K562 (cell line): ENCODE results near the gene UPK2. TPM values are rescaled to one million over a fixed set of nuclear protein-coding genes. Genes with fewer than 3 reads are reported as not detected.

Experiments
- ATAC-seq: fragments of 200-7000 bp; cut with Tn5 transposase; 3 replicates; pipeline ENCODE4 v1.9.1; 2020; ENCODE audit warnings: moderate library complexity
- BruUV-seq: library from RNA; stranded (reverse); fragments of 400-500 nt; replicated peaks from 2 replicates; lab custom pipeline; 2021; lab: Mats Ljungman, UMichigan
- CTCF ChIA-PET: fragments of 300-600 bp; formaldehyde crosslinking; extraction: SDS; loops from one replicate; lab custom pipeline; 2021; ENCODE audit warnings: low intra/inter-chr PET ratio; lab: Yijun Ruan, JAX
- POLR2A ChIA-PET: fragments of 300-600, 350-650 bp; sonication (Branson Sonifier 250); formaldehyde crosslinking; extraction: SDS; loops from one replicate; lab custom pipeline; 2021; ENCODE audit warnings: antibody characterized with exemption, inconsistent platforms; lab: Yijun Ruan, JAX
- DNase-seq, 4 experiments: peaks; one replicate each; pipeline versions ENCODE4 v3.0.0 to v3.0.0-alpha.2; 2011 to 2018; ENCODE audit warnings: low spot score in 3 of 4, mixed read lengths in 3 of 4; ENCODE audit errors: extremely low read depth in 1 of 4
- FAIRE-seq: peaks from 2 replicates; lab custom pipeline; 2011; peaks lifted over from hg19 to GRCh38; lab: Jason Lieb, UNC
- H2AFZ ChIP-seq: 2 replicates; pipeline ENCODE4 v1.6.0; 2011; ENCODE audit warnings: low read depth, low read length, control low read depth, inconsistent platforms
- H3K27ac ChIP-seq: fragments of 200-600 bp; 3 replicates; pipeline ENCODE4 v1.8.0; 2011; ENCODE audit warnings: low read depth, mild to moderate bottlenecking, control low read depth, inconsistent platforms, low read length, moderate library complexity, mixed read lengths; ENCODE audit errors: extremely low read depth
- H3K27me3 ChIP-seq, 2 experiments: fragments of 300-600 bp in 1 of 2; 2 replicates in 1 of 2; 3 replicates in 1 of 2; pipeline versions ENCODE4 v1.6.0 to v1.8.0; 2011; ENCODE audit warnings: inconsistent platforms in 2 of 2, low read length in 2 of 2, mild to moderate bottlenecking in 1 of 2, mixed read lengths in 1 of 2, moderate library complexity in 1 of 2; ENCODE audit not compliant: control insufficient read depth in 2 of 2, insufficient read depth in 2 of 2
- H3K36me3 ChIP-seq: fragments of 300-600 bp; 3 replicates; pipeline ENCODE4 v1.8.0; 2011; ENCODE audit warnings: mild to moderate bottlenecking, low read length, inconsistent platforms; ENCODE audit not compliant: control insufficient read depth, insufficient read depth
- H3K4me1 ChIP-seq, 2 experiments: fragments of 200-600 bp in 1 of 2; replicated peaks in 1 of 2; 2 replicates in 1 of 2; 3 replicates in 1 of 2; pipeline versions ENCODE4 v1.5.1 to v1.8.0; 2011; ENCODE audit warnings: inconsistent platforms in 2 of 2, low read length in 2 of 2, mild to moderate bottlenecking in 1 of 2, mixed read lengths in 1 of 2, moderate library complexity in 1 of 2; ENCODE audit not compliant: control insufficient read depth in 2 of 2, insufficient read depth in 2 of 2
- H3K4me2 ChIP-seq: 2 replicates; pipeline ENCODE4 v1.6.1; 2011; ENCODE audit warnings: low read length, control low read depth, inconsistent platforms, mixed read lengths; ENCODE audit not compliant: insufficient read depth
- H3K4me3 ChIP-seq: fragments of 200-600 bp; sonication (generic), shearing (Covaris generic); 2 replicates; pipeline ENCODE4 v1.5.1; 2016; ENCODE audit warnings: control low read depth, inconsistent platforms
- H3K79me2 ChIP-seq: fragments of 200-600 bp; 3 replicates; pipeline ENCODE4 v1.8.0; 2011; ENCODE audit warnings: low read length, inconsistent platforms; ENCODE audit not compliant: control insufficient read depth, insufficient read depth
- H3K9ac ChIP-seq, 2 experiments: 2 replicates each; pipeline versions ENCODE4 v1.6.0 to v1.6.1; 2011; ENCODE audit warnings: low read depth in 2 of 2, low read length in 2 of 2, control low read depth in 1 of 2, inconsistent platforms in 1 of 2, mild to moderate bottlenecking in 1 of 2, mixed read lengths in 1 of 2; ENCODE audit not compliant: insufficient read depth in 1 of 2
- H3K9me1 ChIP-seq: one replicate; pipeline ENCODE4 v1.6.0; 2011; ENCODE audit warnings: inconsistent platforms, mild to moderate bottlenecking, low read length, moderate library complexity; ENCODE audit not compliant: control insufficient read depth, insufficient read depth
- H3K9me3 ChIP-seq: replicated peaks from 2 replicates; pipeline ENCODE4 v1.5.1; 2011; ENCODE audit warnings: low read depth, low read length, inconsistent platforms; ENCODE audit not compliant: control insufficient read depth, insufficient read depth
- H4K20me1 ChIP-seq: replicated peaks from 2 replicates; pipeline ENCODE4 v1.6.1; 2011; ENCODE audit warnings: low read length, inconsistent platforms, mixed read lengths; ENCODE audit not compliant: control insufficient read depth, insufficient read depth
- CBFA2T2 ChIP-seq: fragments of 450-650 bp; conservative IDR thresholded peaks from 2 replicates; pipeline ENCODE4 v1.6.1; 2017; ENCODE audit warnings: mild to moderate bottlenecking
- CBFA2T3 ChIP-seq: fragments of 450-650 bp; IDR thresholded peaks from 2 replicates; pipeline ENCODE4 v1.6.1; 2017
- KDM1A ChIP-seq, 2 experiments: fragments of 450-650 bp; IDR thresholded peaks; 2 replicates each; pipeline ENCODE4 v1.6.1; 2016; ENCODE audit warnings: mild to moderate bottlenecking in 2 of 2
- MCM2 ChIP-seq: fragments of 450-650 bp; IDR thresholded peaks from 2 replicates; pipeline ENCODE4 v1.6.1; 2017; ENCODE audit warnings: low read depth, mild to moderate bottlenecking
- MTA1 ChIP-seq: fragments of 450-650 bp; IDR thresholded peaks from 2 replicates; pipeline ENCODE4 v1.6.1; 2017; ENCODE audit warnings: borderline replicate concordance
- NCOR1 ChIP-seq: fragments of 450-650 bp; IDR thresholded peaks from 2 replicates; pipeline ENCODE4 v1.6.1; 2016; ENCODE audit warnings: mild to moderate bottlenecking, moderate library complexity
- NFIC ChIP-seq: fragments of 450-650 bp; IDR thresholded peaks from 2 replicates; pipeline ENCODE4 v1.6.1; 2017; ENCODE audit warnings: mild to moderate bottlenecking, inconsistent platforms
- NFXL1 ChIP-seq: fragments of 450-650 bp; formaldehyde crosslinking; IDR thresholded peaks from 2 replicates; pipeline ENCODE4 v1.4.0; 2021; ENCODE audit warnings: mild to moderate bottlenecking
- RCOR1 ChIP-seq, 2 experiments: IDR thresholded peaks; 2 replicates each; pipeline ENCODE4 v1.6.1; 2012; ENCODE audit warnings: low read depth in 2 of 2, low read length in 2 of 2, borderline replicate concordance in 1 of 2, improper control_type of control experiment in 1 of 2
- SMARCA4 ChIP-seq: fragments of 450-650 bp; IDR thresholded peaks from 2 replicates; pipeline ENCODE4 v1.6.1; 2016
- TAL1 ChIP-seq: fragments of 450-650 bp; IDR thresholded peaks from 2 replicates; pipeline ENCODE4 v1.6.1; 2016; ENCODE audit warnings: mild to moderate bottlenecking
- TCF3 ChIP-seq: sonication (generic); formaldehyde crosslinking; IDR thresholded peaks from 2 replicates; pipeline ENCODE4 v1.4.0; 2020; ENCODE audit warnings: mild to moderate bottlenecking, missing genetic modification reagents
- TEAD4 ChIP-seq, 2 experiments: sonication (generic) in 1 of 2; formaldehyde crosslinking in 1 of 2; IDR thresholded peaks; 2 replicates each; pipeline versions ENCODE4 v1.6.1 to v1.8.0; 2012 to 2022; ENCODE audit warnings: borderline replicate concordance in 1 of 2, inconsistent platforms in 1 of 2, low read length in 1 of 2, mild to moderate bottlenecking in 1 of 2, missing genetic modification reagents in 1 of 2
- ZNF121 ChIP-seq: sonication (generic); formaldehyde crosslinking; conservative IDR thresholded peaks from 2 replicates; pipeline ENCODE4 v1.8.0; 2022; ENCODE audit warnings: missing genetic modification reagents
- WGBS: fragments of 100-300 bp; shearing (Covaris generic); methylation state at CpG from one replicate; pipeline ENCODE4 v1.1.6; 2016; ENCODE audit warnings: low coverage, mixed read lengths; ENCODE audit not compliant: insufficient coverage; ENCODE audit errors: missing lambda C conversion rate; 5-methylcytosine and 5-hydroxymethylcytosine counted together
- in situ Hi-C: fragments of 300-500 bp; cut with MboI; formaldehyde crosslinking; loops from 4 replicates; pipeline ENCODE4 v1.15.0; 2018; ENCODE audit warnings: inconsistent platforms, mixed read lengths
- intact Hi-C: fragments of 100-400 bp; cut with micrococcal nuclease; formaldehyde crosslinking; loops from 2 replicates; pipeline ENCODE4 v1.14.2; 2022
- polyA plus RNA-seq, 8 experiments: library from polyadenylated mRNA; depleted of rRNA in 4 of 8; stranded (reverse) in 5 of 8; unstranded in 3 of 8; fragments of >200 nt; fragmentation: Nextera tagmentation in 2 of 8; fragmentation: Illumina TruSeq in 1 of 8; extraction: Ambion mirVana in 2 of 8; extraction: Trizol in 1 of 8; gene quantifications; 2 replicates each; pipeline versions ENCODE4 v1.2.1 to v1.2.3, GENCODE V29; 2011 to 2014; ENCODE audit warnings: inconsistent platforms in 1 of 8, missing spikeins in 1 of 8
- total RNA-seq, 7 experiments: library from RNA; depleted of rRNA in 6 of 7; stranded (reverse); fragments of >200 nt in 6 of 7; fragmentation: Illumina TruSeq in 2 of 7; extraction: Trizol in 2 of 7; gene quantifications; 2 replicates each; pipeline versions ENCODE4 v1.2.1 to v1.2.3, GENCODE V29; 2011 to 2021; ENCODE audit warnings: low replicate concordance in 1 of 7

The UPK2 gene
- total and polyA plus RNA-seq, 9 of the 15 experiments (the other 6 are each of a cell fraction or from before 2014, with no cell fraction given), result not detected

DNA sequence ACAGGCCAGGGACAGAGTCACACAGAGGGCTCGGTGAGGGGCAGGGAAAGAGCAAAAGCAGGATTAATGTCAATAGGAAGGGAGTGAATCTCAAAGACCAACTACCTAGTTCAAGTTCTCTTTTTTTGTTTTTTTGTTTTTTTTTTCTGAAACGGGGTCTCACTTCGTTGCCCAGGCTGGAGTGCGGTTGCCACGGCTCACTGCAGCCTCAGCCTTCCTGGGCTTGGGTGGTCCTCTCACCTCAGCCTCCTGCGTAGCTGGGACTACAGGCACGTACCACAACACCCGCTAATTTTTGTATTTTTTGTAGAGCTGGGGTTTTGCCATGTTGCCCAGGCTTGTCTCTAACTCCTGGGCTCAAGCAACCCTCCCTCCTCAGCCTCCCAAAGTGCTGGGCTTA lies 20.7 kb upstream of the UPK2 start:
- H3K9me3 ChIP-seq, result no peaks in the 10 kb centered on the region
- ChIA-PET POLR2A (interaction anchor here (0.6 to 1.2 kb wide), 2 partner anchors 18 to 301 kb away, joined by 3 read pairs; no protein-coding TSS in a partner anchor), CTCF (no interaction called here)
- H3K9ac ChIP-seq, result no peak overlapping the region
- DNase-seq, result no peak
- no peak overlapping the region for H2AFZ ChIP-seq
- peaks cover 2 to 9% of the 10 kb centered on the region in 2 experiments; a peak in 3 of 5 replicates for H3K4me1 ChIP-seq
- intact Hi-C loops, result no loop called here
- H3K27me3 ChIP-seq, result peaks cover 2 to 4% of the 10 kb centered on the region in 2 experiments; a peak in 1 of 5 replicates
- H4K20me1 ChIP-seq, result no peaks in the 10 kb centered on the region
- FAIRE-seq, result no peak
- H3K4me2 ChIP-seq, result no peak overlapping the region
- no peak for ATAC-seq
- WGBS, result 33% methylated on average over 5 of the region's 8 CpGs
- no peaks in the 10 kb centered on the region for H3K9me1 ChIP-seq
- TF ChIP-seq MTA1 (no peak), ZNF121 (peak; percentile 17; the same call in 1 of the 2 replicates)
- TF ChIP-seq, all 486 proteins: peak for 1
- H3K4me3 ChIP-seq, result no peak overlapping the region
- no TSS peak for BruUV-seq
- H3K36me3 ChIP-seq, result no peaks in the 10 kb centered on the region
- H3K79me2 ChIP-seq, result no peaks in the 10 kb centered on the region
- no peak overlapping the region for H3K27ac ChIP-seq
- in situ Hi-C loops, result no loop called here

GRCh38 chr11:118938491-118939403 lies 17.4 kb upstream of the UPK2 start:
- Histone ChIP-seq H3K27ac (no peak overlapping the region), H4K20me1 (no peaks in the 10 kb centered on the region), H3K36me3 (no peaks in the 10 kb centered on the region), H3K9me3 (no peaks in the 10 kb centered on the region), H3K79me2 (no peaks in the 10 kb centered on the region), H3K4me3 (no peak overlapping the region), H3K9me1 (no peaks in the 10 kb centered on the region), H3K27me3 (peaks cover 2 to 4% of the 10 kb centered on the region in 2 experiments; a peak in 1 of 5 replicates), H2AFZ (no peak overlapping the region), H3K9ac (no peak overlapping the region), H3K4me2 (no peak overlapping the region), H3K4me1 (peaks cover 0 to 10% of the 10 kb centered on the region in 2 experiments; a peak in 3 of 5 replicates)
- DNase-seq, result no peak
- POLR2A ChIA-PET, result no interaction called here
- intact Hi-C loops (no loop called here), in situ Hi-C loops (no loop called here)
- CTCF ChIA-PET, result no interaction called here
- no peak for ATAC-seq
- peak; percentile 23 for FAIRE-seq
- TF ChIP-seq CBFA2T3 (peak; percentile 79), NFXL1 (CRISPR knock-in tag) (no peak), SMARCA4 (no peak), CBFA2T2 (peak; percentile 54), TEAD4 (IDR thresholded peaks at IDR 0.05; ENCODE audit: low read length) (peak; percentile 23; the same call in 1 of the 2 replicates), TEAD4 (CRISPR knock-in tag; IDR thresholded peaks at IDR 0.05; ENCODE audit: borderline replicate concordance) (no peak), MCM2 (no peak), KDM1A (IDR thresholded peaks at IDR 0.05) (peak; percentile 74 to 76; a peak in 3 of 4 replicates), RCOR1 (IDR thresholded peaks at IDR 0.05; ENCODE audit: borderline replicate concordance in 1 of 2, low read depth in 2 of 2, low read length in 2 of 2) (peak in 1 of 2 experiments; percentile 22; a peak in 1 of 4 replicates), TAL1 (peak; percentile 56; the same call in 1 of the 2 replicates), NCOR1 (0 out of 2 replicates have a peak, but pooled peaks have one; percentile 18), TCF3 (CRISPR knock-in tag) (peak; percentile 46; the same call in 1 of the 2 replicates), NFIC (peak; percentile 57)
- WGBS, result 15% methylated on average over 11 of the region's 11 CpGs
- BruUV-seq, result no TSS peak
